GM18502 (cell line): ENCODE data around the gene TNFRSF14.
A peak's percentile ranks its signal among the peaks of the same experiment; 100 is the strongest.

ENCODE experiments used
- ATAC-seq: cut with Tn5 transposase; IDR thresholded peaks from one replicate; pipeline ENCODE4 v1.9.1; 2021; ENCODE audit warnings: mild to moderate bottlenecking; ENCODE audit not compliant: unreplicated experiment, poor library complexity

TNFRSF14 gene

DNA sequence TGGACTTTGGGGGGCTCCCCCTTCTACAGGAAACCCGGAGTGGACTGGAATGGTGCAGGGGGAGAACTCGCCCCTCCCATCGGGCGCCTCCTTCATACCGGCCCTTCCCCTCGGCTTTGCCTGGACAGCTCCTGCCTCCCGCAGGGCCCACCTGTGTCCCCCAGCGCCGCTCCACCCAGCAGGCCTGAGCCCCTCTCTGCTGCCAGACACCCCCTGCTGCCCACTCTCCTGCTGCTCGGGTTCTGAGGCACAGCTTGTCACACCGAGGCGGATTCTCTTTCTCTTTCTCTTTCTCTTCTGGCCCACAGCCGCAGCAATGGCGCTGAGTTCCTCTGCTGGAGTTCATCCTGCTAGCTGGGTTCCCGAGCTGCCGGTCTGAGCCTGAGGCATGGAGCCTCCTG, at the start of gene TNFRSF14:
TSS of gene TNFRSF14 (plus strand) at position 95 of the 401 bp plus-strand sequence. CDS start at position 389, 294 bp downstream.
- peak; percentile 35 for ATAC-seq

DNA sequence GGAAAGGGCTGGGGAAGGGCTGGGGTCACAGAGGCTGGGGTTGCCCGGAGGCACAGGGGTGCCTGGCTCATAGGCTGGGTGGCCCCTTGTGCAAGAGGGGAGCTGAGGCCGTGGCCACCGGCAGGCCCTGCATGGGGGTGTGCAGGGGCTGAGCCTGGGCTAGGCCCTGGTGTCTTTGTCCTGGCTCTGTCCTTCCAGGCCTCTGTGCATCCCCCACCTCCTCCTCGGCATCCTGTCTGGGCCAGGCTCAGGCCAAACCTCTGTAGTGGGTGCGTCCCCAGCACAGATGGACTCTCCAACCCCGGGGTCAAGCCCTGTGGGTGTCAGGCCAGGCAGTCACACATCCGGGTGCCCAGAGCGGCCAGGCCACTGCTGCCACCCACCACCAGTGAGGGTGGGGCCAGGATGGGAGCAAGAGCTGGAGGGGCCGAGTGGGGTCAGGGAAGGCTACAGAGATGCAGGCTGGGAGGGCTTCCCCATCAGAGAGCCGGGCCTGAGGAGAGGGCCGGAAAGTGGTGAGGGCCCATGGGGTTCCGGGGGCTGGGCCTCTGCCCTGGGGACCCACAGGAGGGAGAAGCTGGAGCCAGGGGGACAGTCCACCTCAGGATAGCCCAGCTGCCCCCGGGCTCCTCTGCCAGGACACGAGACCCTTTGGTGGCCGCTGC, 49.1 kb upstream of the TNFRSF14 start:
- ATAC-seq: no peak

DNA sequence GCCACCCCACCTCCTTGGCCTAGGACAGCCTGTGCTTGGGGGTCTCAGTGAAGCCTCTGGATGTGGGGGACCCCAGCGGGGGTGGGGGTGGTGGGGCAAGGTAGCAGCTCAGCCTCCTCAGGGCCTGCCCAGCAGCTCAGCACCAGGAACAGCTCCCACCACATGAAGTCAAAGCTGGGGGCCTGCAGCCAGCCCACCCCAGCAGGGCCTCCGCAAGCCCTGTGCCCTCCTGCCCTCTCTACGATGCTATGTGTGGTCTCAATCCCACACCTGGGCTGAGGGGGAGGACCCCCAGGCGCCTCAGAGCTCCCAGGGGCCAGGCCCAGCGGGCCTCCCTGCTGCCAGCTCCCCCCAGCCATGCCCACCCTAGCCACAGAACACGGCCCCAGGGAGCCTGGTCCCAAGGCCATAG, 48.4 kb upstream of the TNFRSF14 start:
- no peak for ATAC-seq

DNA sequence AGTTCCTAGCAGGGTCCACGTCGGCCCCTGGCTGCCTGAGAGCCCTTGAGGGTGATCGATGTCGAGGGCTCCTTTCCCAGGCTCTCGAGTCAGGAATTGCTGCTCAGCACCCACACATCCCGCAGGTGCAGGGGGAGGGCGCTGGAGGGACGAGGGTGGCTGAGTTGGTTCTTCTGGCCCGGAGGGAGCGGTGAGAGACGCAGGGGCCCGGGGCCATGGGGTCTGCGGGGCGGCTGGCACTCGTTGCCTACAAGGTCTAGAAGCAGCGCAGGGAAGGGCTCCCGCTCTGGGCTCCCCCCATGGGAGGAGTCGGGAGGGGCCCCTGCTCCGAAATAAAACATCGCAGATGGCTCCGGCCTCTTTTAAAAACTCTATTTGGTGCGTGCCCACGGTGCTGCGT, 48.0 kb upstream of the TNFRSF14 start:
- no peak for ATAC-seq

DNA sequence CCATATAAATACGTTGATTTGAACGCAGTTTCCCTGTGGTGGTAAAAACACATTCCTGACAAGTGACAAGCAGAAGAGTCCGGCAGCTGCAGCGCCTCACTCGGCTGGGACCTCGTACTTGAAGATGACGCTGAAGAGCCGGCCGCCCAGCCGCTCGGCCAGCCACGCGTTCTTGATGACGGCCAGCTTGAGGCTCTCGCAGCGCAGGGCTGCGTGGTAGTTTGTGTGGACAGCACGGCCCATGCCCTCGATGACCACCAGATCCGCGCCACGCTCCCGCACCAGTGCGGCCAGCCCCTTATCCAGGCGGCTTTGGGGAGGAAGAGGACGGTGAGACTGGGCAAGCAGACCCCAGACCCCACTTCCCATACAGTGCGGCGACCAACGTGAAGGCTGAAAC, 47.4 kb upstream of the TNFRSF14 start:
- ATAC-seq: no peak

DNA sequence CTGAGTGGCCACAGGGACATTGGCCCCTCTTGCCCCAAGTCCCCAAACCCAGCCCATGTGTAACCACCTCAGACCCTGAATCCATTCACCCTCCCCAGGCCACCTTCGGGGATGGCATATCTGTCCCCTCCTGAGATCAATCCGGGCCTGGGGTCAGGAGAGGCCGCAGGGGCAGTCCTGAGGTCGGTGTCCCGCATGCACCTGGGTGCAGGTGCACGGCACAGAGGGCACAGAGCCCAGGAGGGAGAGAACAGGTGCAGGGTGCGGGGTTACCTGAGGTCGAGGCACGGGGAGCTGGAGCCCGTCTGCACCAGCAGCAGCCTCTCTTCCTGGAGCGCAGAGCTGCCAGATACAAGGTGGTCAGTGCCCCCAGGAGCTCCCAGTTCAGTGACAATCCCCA, 46.6 kb upstream of the TNFRSF14 start:
- no peak for ATAC-seq

DNA sequence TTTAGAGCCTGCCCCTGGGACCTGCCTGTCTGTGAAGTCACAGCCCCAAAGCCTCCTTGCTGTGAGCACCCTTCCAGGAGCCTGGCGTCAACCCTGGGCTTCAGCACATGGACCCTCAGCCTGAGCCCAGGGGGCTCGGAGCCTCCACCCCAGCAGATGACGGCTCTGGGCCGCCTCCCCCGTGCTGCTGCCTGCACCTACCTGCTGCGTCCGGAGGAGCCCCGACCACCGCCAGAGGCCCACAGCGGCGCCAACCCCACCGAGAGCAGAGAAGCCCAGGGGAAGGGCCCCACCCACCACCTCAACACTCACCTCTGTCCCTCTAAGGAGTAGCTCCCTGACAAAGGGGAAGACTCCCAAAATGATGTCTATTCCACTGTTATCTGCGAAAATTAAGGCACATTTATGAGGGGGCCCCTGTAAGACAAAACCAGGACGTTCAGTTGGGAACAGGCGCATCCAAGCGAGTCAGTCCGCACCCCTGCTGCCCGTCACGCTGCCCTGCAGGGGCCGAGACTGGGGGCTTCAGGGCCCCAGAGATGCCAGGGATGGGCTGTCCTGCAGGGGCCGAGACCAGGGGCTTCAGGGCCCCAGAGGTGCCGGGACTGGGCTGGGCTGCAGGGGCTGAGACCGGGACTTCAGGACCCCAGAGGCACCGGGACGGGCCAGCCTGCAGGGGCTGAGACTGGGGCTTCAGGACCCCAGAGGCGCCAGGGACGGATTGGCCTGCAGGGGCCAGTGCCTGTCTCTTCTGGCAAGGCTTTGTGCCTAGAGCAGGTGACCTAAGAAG, 45.6 kb upstream of the TNFRSF14 start:
- ATAC-seq: no peak

DNA sequence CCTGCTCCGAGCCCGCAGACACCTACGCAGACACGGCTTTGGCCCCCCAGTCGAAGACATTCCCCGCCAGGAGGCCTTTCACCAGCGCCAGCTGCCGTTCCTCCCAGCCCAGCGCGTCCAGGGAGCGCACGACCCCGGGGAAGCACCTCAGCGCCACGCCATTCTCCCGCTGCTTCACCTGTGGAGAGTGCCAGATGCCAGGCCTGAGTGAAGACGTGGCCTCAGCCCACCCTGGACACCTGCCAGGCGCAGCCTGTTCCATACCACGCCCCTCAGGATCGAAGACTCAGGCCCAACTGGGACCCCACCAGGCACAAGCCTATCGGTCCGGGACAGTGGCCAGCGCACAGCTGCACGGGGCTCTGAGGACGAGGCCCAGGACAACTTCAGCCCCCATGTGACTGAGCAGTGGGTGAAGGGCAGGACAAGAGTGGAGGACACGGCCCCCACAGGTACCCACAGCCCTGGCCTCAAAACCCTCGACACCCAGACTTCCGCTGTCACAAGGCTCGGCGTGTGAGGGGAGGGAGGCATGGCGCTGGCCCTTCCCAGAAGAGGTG, 43.2 kb upstream of the TNFRSF14 start:
- no peak for ATAC-seq

DNA sequence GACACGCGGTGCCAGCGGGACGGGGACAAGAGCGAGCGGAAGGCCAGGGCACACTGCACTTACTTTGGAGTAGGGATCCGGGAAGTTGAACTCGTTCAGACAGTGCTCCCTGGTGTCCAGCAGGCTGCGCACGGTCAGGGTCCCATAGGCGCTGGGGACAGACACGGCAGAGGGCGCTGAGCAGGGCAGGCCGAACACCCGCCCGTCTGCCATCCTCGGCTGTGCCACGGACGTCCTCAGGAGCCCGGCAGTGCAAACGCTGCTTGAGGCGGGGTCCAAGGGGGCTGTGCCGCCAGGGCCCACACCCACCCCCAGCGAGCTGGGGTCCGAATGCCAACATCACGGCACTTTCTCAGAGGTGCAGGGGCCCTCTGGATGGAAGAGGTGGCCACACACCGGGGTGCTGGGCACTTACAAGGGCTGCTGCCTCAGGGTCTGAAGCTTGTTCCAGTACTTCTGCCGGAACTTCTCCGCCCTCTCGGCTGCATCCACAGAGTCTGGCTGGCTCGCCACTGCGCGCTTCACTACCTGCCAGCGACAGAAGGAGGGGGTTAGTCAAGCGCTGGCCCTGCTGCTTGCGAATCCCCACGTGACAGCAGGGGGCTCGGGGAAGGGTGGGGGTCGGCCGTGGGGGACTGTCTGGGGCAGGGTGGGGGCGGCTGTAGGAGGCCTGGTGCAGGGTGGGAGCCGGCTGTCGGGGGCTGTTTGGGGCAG, 42.1 kb upstream of the TNFRSF14 start:
- no peak for ATAC-seq

DNA sequence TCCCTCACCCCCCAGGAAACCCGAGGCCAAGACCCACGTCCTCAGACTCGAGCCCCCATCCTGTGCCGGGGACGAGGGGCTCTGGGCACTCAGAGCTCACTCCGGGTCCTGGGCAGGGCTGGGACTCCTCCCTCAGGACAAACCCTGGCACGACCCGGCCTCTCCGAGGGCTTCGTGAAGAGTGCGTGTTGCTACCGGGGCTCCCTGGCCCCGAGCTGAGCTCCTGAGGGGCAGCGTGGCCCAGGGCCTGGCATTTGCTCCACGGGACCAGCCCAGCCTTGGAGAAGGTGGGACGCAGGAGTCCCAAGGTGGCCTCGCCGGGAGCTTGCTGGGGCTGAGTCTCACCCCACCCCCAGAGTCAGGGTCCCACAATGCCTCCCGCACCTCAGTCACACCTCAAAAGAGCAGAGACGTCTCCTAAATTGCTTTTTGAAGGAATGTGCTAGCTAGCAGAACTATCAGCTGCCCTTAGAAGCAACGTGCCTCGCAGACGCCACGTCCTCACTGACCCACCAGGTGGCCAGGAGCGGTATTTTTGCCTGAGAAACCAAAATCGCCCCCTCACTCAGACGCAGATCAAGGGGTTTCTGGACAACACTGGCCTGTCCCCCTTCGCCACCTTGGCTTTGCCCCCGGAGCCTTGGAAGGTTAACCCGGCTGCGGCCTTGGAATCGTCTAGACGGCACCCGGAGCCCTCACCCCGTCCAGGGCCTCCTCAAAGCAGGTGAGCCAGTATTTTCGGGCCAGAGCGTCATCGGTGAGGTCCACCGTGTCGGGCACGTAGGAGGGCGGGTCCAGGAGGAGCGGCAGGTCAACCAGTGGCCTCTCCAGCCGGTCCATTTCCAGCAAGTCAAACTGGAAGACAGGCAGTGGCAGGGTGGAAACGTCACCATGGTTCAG, 41.1 kb upstream of the TNFRSF14 start:
- no peak for ATAC-seq

DNA sequence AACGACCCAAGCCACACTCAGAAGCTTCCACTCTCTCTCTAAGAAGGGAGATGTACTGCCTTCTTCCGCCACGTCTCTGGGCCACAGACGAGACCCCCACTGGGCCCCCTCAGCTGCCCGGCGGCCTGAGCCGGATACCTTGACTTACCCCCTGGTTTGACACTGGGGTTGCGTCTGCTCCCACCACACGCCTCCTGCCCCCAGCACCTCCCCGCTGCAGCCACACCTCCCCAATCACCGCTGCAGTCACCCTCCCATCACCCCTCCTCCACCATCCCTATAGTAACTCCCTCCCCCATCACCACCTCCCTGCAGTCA, 40.4 kb upstream of the TNFRSF14 start:
- ATAC-seq: no peak

DNA sequence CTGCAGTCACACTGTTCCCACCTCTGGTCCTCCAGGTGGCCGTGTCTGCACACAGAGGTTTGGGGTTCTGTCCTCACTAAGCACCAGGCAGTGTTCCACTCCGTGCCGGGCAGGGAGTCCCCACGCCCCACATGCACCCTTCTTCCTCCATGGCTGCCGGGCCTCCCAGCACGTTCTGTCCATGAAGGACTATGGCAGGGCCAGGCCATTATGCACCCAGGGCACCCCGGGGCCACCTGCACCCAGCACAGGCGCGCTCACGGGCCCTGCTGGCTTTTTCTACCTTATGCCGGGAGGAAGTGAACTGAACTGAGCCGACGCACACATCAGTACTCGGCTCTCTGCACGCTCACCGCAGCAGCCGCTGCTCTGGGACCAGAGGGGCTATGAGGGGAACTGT, 40.0 kb upstream of the TNFRSF14 start:
- ATAC-seq: no peak

DNA sequence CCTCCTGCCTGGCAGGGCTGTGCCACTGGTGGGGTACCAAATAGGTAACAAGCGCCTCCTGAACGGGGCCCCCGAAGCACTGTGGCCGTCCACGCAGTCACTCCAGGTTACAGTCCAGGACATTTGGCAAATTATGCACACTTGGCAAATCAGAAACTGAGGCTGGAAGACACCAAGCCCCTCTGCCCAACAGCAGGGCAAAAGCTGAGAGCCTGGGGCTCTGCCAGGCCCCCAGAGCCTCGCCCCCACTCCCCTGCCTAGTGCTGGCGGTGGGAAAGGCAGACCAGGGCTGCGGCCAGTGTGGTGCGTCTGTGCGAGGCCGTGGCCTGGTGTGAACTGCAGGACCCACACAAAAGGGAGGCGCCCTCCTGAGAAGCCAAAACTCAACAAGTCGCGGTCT, 39.2 kb upstream of the TNFRSF14 start:
- ATAC-seq: no peak

DNA sequence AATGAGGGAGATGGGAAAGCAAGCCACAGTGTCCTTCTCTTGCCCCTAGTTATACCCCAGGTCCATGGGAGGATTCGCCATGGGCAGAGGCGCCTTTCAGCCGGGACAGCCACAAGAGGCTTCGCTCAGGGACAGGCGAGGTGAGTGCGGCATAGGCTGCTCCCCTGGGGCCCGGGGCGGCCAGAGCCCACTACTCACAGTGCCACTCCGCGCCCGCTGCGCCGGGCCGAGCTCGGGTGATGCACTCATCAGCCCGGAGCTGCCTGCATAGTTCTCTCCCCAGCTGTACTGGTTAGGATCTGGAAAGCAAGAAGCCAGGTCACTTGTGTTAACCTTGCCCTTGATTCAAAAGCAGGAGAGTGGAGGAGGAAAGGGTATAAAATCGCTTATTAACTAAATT, 38.2 kb upstream of the TNFRSF14 start:
- ATAC-seq: no peak

DNA sequence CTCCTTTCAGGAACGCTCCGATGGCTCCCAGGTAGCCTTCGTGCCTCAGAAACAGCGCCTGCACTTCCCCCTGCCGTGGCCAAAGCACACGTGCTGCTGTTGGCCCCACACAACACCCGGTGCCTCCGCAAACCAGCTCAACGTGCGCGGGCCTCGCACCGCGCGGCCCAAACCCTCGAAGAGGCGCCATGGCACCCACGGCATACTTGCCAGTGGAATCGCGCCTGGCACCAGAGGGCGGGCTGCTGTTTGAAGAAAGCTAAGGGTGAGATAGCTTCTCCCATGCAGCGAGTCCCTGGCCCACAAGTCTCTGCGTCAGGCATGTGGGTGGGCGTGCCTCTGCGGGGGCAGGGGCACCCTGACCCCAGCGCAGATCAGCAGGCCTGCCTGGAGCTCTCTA, 37.6 kb upstream of the TNFRSF14 start:
- ATAC-seq: no peak

DNA sequence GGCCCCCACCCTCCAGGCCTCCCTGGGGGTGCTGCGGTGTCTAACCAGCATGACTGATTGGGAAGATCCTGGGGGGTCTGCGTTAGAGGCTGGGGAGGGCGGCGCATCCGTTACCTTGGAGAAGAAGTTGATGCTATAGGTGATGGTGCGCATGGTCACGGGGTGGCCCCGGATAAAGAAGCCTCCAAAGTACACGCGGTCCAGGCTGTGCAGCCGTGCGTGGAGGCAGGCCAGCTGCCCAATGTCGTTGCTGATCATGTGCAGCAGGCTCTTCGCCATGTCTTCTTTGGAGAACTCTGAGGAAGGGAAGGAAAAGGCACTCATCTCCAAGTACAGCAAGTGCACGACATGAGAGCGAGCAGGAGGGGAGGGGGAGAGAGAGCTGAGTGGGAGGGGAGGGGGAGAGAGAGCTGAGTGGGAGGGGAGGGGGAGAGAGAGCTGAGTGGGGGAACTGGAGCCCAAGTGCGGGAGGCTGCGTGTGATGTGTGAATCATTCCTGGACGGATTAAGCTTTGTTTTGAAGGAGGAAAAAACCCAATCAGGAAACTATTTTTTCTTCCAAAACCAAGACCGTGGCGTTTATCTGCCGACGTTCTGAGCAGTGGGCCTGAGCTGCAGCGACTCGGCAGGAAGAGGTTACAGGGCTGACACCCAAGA, 37.0 kb upstream of the TNFRSF14 start:
- ATAC-seq: no peak

DNA sequence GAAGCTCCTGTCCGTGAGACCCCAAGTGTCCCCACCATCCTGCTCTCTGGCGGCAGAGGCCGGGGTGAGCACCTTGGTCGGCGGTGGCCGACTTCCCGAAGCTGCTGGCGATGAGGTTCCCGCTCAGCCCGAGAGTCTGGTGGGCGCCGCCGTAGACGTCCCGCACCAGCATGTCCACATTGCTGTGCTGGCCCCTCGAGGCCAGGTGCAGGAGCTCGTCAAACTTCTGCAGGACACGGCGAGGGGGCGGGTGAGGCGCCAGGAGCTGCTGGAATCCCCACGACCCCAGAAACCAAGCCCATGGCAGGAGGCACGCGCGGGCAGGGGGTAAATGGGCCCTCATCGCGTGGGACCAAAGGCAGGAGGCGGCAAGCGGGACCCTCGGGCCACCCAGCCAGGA, 36.4 kb upstream of the TNFRSF14 start:
- ATAC-seq: no peak

DNA sequence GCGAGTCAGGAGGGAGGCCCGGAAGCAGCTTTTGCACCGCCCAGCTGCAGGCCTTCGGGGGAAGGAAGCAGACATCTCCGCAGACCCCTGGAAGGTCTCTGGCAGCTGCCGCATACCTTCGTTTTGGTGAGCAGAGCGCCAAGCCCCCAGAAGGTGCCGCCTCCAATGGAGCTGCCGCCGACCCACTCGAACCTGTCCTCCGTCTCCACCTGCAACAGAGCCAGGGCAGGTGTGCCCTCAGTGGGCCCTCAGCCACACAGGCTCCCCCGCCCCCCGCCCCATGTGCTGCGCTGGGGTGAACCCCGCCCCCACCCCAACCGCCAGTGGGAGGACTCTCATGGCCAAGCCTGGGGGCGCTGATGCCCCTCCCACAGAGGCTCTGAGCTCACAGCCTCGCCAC, 36.0 kb upstream of the TNFRSF14 start:
- no peak for ATAC-seq

DNA sequence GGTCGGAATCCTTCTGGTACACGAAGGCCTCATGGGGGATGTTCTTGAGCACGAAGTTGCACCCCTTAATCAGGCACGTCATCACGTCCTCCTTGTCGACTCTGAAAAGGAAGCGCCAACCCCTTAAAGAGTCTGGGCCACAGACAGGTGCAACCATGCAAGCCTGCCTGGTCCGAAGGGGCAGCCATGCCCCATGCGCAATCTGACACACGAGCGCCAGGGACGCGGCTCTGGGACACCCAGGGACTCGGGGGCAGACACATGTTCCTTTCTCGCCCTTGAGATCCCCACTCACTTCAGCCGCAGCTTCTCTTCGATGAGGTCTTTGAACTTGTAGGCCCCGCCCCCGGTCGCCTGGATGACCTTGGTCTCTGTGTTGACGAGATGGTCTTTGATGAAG, 35.4 kb upstream of the TNFRSF14 start:
- no peak for ATAC-seq

DNA sequence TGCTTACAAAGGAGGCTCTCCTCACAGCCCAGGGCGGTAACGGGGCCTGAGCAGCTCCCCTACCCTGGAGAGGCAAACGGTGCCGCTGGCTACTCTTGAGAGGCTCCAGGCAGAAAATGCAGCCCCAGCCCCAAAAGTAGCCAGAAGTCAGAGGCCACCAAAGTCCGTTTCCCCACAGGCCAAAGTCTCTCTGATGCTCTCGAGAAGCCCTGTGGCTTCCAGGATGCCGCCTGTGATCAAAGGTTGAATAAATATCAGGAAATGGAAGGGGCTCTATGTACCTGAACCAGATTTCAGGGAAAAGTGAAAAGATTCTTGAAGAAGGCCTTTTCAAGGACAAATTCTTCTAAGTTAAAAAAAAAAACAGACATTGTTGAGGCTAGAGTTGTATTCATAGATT, 33.9 kb upstream of the TNFRSF14 start:
- no peak for ATAC-seq
